Osteoblast (primary cell): Measurements from ENCODE around the gene PDP2. TPM values are rescaled to one million over a fixed set of nuclear protein-coding genes. Genes with fewer than 3 reads are reported as not detected.

Source experiments
- DNase-seq: peaks from one replicate; pipeline ENCODE4 v3.0.0; 2011; ENCODE audit warnings: low spot score, mixed read lengths; ENCODE audit not compliant: insufficient read length; ENCODE audit errors: missing footprints
- H2AFZ ChIP-seq: 2 replicates; pipeline ENCODE4 v1.6.0; 2011; ENCODE audit warnings: mild to moderate bottlenecking, low read length
- H3K27ac ChIP-seq: 2 replicates; pipeline ENCODE4 v1.5.1; 2011; ENCODE audit warnings: mild to moderate bottlenecking, low read depth, low read length, moderate library complexity
- H3K27me3 ChIP-seq: 2 replicates; pipeline ENCODE4 v1.6.0; 2012; ENCODE audit warnings: mild to moderate bottlenecking, control low read depth, inconsistent platforms, low read length, moderate library complexity; ENCODE audit not compliant: insufficient read depth
- H3K36me3 ChIP-seq: 2 replicates; pipeline ENCODE4 v1.5.1; 2011; ENCODE audit warnings: mild to moderate bottlenecking, low read length, control low read depth, moderate library complexity; ENCODE audit not compliant: insufficient read depth
- H3K4me1 ChIP-seq: 2 replicates; pipeline ENCODE4 v1.5.1; 2011; ENCODE audit warnings: mild to moderate bottlenecking, low read length, control low read depth, moderate library complexity; ENCODE audit not compliant: insufficient read depth
- H3K4me2 ChIP-seq: 2 replicates; pipeline ENCODE4 v1.6.0; 2011; ENCODE audit warnings: mild to moderate bottlenecking, low read length; ENCODE audit not compliant: insufficient read depth
- H3K4me3 ChIP-seq: fragments of 200-600 bp; sonication (generic); 3 replicates; pipeline ENCODE4 v1.5.1; 2012; ENCODE audit warnings: mild to moderate bottlenecking, low read length, inconsistent platforms; ENCODE audit not compliant: insufficient read depth
- H3K79me2 ChIP-seq: 2 replicates; pipeline ENCODE4 v1.6.0; 2012; ENCODE audit warnings: mild to moderate bottlenecking, low read length, control low read depth, inconsistent platforms; ENCODE audit not compliant: insufficient read depth
- H3K9me3 ChIP-seq: 2 replicates; pipeline ENCODE4 v1.5.1; 2011; ENCODE audit warnings: low read depth, low read length, control low read depth
- H4K20me1 ChIP-seq: 2 replicates; pipeline ENCODE4 v1.6.0; 2012; ENCODE audit warnings: mild to moderate bottlenecking, low read length, control low read depth; ENCODE audit not compliant: insufficient read depth
- total RNA-seq: library from RNA; depleted of rRNA; stranded (reverse); fragments of >200 nt; gene quantifications from 2 replicates; pipeline ENCODE4 v1.2.3, GENCODE V29; 2012
- TF ChIP-seq, protein P1 (sequence below): IDR thresholded peaks from 2 replicates; pipeline ENCODE4 v1.5.1; 2011; ENCODE audit warnings: mild to moderate bottlenecking, low read depth, low read length, moderate library complexity; ENCODE audit errors: extremely low read depth

The PDP2 gene
- total RNA-seq, 1 donor, result 13.8 TPM

DNA sequence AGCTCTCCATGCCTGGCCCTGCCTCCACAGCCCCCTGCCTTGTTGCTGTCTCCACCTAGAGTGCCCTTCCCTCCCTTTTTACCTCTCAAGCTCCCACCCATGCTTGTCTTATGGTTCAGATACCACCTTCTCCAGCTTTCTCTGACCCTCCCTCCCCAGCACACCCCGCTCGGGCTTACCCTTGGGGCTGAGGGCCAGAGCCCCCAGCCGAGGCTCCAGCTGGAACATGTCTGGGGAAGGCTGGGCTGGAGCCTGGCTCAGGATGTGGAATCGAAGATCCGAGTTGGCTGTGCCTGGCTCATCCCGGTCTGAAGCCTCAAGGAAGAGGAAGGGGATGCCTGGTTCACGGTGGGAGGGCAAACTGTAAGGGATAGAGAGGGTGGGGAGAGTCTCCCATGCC lies 34.7 kb downstream of the PDP2 start:
- Histone ChIP-seq H4K20me1 (no peaks in the 10 kb centered on the region), H3K36me3 (no peaks in the 10 kb centered on the region), H3K4me1 (no peaks in the 10 kb centered on the region), H3K79me2 (no peaks in the 10 kb centered on the region), H3K4me2 (no peak overlapping the region), H3K4me3 (no peak overlapping the region), H3K27ac (no peak overlapping the region), H3K27me3 (peaks cover 29% of the 10 kb centered on the region), H2AFZ (no peak overlapping the region), H3K9me3 (no peaks in the 10 kb centered on the region)
- TF ChIP-seq, protein P1, sequence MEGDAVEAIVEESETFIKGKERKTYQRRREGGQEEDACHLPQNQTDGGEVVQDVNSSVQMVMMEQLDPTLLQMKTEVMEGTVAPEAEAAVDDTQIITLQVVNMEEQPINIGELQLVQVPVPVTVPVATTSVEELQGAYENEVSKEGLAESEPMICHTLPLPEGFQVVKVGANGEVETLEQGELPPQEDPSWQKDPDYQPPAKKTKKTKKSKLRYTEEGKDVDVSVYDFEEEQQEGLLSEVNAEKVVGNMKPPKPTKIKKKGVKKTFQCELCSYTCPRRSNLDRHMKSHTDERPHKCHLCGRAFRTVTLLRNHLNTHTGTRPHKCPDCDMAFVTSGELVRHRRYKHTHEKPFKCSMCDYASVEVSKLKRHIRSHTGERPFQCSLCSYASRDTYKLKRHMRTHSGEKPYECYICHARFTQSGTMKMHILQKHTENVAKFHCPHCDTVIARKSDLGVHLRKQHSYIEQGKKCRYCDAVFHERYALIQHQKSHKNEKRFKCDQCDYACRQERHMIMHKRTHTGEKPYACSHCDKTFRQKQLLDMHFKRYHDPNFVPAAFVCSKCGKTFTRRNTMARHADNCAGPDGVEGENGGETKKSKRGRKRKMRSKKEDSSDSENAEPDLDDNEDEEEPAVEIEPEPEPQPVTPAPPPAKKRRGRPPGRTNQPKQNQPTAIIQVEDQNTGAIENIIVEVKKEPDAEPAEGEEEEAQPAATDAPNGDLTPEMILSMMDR, result no peak
- DNase-seq, result no peak

DNA sequence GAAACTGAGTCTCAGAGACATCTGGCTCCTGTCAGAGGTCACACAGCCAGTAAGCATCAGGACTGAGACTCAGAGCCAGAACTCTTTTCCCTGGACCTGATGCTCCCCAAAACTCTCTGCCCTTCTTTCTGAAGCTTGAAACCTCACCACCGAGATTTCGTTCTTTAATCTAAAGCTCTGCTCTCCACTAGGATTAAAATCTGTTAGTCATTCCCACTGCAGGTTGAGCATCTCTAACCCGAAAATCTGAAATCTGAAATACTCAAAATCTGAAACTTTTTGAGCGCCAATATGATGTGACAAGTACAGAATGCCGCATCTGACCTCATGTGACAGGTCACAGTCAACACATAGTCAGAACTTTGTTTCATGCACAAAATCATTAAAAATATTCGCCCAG lies 36.2 kb downstream of the PDP2 start:
- H3K4me1 ChIP-seq, result no peaks in the 10 kb centered on the region
- H3K36me3 ChIP-seq, result no peaks in the 10 kb centered on the region
- H3K79me2 ChIP-seq, result no peaks in the 10 kb centered on the region
- H3K27me3 ChIP-seq, result peaks cover 36% of the 10 kb centered on the region
- H3K4me3 ChIP-seq, result no peak overlapping the region
- no peaks in the 10 kb centered on the region for H4K20me1 ChIP-seq
- H3K27ac ChIP-seq, result no peak overlapping the region
- H3K9me3 ChIP-seq, result no peaks in the 10 kb centered on the region
- no peak for DNase-seq
- H2AFZ ChIP-seq, result no peak overlapping the region
- TF ChIP-seq, protein P1, result no peak
- H3K4me2 ChIP-seq, result no peak overlapping the region

DNA sequence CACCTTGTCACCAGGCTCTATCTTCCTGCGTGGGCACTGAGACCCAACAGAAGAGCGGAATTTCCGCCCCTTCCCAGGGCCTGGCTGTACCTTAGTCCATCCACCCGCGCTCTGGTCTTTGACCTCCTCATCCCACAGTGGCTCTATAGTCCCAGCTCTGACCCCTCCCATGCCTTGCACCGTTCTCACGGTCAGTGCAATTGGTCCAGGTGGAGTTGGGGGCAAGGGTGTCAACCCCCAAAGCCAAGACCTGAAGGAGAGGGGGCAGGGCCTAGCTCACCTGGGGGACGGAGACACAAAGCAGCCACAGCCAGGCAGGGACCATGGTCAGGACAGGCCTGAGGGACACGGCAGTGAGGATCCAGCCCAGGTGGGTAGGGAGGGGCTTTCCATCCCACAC lies 37.4 kb downstream of the PDP2 start:
- H3K36me3 ChIP-seq, result no peaks in the 10 kb centered on the region
- no peak overlapping the region for H3K4me3 ChIP-seq
- no peak overlapping the region for H2AFZ ChIP-seq
- H3K27me3 ChIP-seq, result peaks cover 36% of the 10 kb centered on the region
- peak; percentile 21 for DNase-seq
- H3K9me3 ChIP-seq, result no peaks in the 10 kb centered on the region
- TF ChIP-seq, protein P1, result no peak
- H3K4me1 ChIP-seq, result no peaks in the 10 kb centered on the region
- no peaks in the 10 kb centered on the region for H4K20me1 ChIP-seq
- no peak overlapping the region for H3K27ac ChIP-seq
- H3K79me2 ChIP-seq, result no peaks in the 10 kb centered on the region
- H3K4me2 ChIP-seq, result no peak overlapping the region

DNA sequence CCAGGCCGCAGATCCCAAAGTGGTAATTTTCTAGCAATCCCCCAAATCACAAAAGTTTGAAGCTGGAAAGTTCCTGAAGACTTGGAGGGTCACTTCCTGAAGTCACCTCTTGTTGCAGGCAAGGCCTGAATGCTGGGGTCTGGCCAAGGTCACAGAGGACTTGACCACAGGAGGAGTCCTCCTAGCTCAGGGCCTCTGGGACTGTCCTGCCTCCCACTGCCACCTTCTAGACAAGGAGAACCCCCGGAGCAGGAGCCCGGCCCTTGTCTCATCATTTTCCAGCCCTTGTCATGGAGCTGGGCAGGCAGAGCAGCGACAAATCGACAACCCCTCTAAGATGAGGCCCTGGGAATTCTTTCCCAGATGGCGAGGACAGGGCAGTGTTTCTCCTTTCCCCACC lies 38.0 kb downstream of the PDP2 start:
- H2AFZ ChIP-seq, result no peak overlapping the region
- H3K9me3 ChIP-seq, result no peaks in the 10 kb centered on the region
- no peaks in the 10 kb centered on the region for H3K79me2 ChIP-seq
- no peak overlapping the region for H3K4me2 ChIP-seq
- DNase-seq, result peak; percentile 66
- no peaks in the 10 kb centered on the region for H4K20me1 ChIP-seq
- TF ChIP-seq, protein P1, result no peak
- H3K27me3 ChIP-seq, result peaks cover 36% of the 10 kb centered on the region
- H3K4me3 ChIP-seq, result no peak overlapping the region
- H3K36me3 ChIP-seq, result no peaks in the 10 kb centered on the region
- H3K4me1 ChIP-seq, result peaks cover 6% of the 10 kb centered on the region
- no peak overlapping the region for H3K27ac ChIP-seq
